SK-N-MC (cell line): ENCODE data around the gene MATCAP1.

Experiments
- DNase-seq: peaks from one replicate; pipeline ENCODE4 v3.0.0-alpha.2; 2011; ENCODE audit warnings: low read depth, low spot score
- H3K27ac ChIP-seq: fragments of 200-600 bp; sonication (generic); 2 replicates; pipeline ENCODE4 v1.5.1; 2016; ENCODE audit warnings: mixed run types
- H3K36me3 ChIP-seq: fragments of 200-600 bp; sonication (generic); 2 replicates; pipeline ENCODE4 v1.6.1; 2017; ENCODE audit warnings: antibody characterized with exemption, low read length, mixed read lengths; ENCODE audit not compliant: insufficient read depth
- H3K4me3 ChIP-seq: fragments of 200-600 bp; sonication (generic); 2 replicates; pipeline ENCODE4 v1.5.1; 2016
- H3K9ac ChIP-seq: fragments of 200-600 bp; sonication (generic); 2 replicates; pipeline ENCODE4 v1.8.0; 2017; ENCODE audit warnings: mixed run types, mixed read lengths; ENCODE audit not compliant: insufficient read length
- H3K9me3 ChIP-seq: fragments of 200-600 bp; sonication (generic); 2 replicates; pipeline ENCODE4 v1.6.1; 2017; ENCODE audit warnings: low read depth, mild to moderate bottlenecking, antibody characterized with exemption, low read length, moderate library complexity, mixed read lengths
- EZH2 ChIP-seq: fragments of 200-600 bp; sonication (generic); IDR thresholded peaks from one replicate; pipeline ENCODE4 v1.6.1; 2017; ENCODE audit warnings: antibody characterized with exemption
- FOXP2 ChIP-seq: optimal IDR thresholded peaks from 2 replicates; pipeline ENCODE3; 2011; ENCODE audit warnings: mild to moderate bottlenecking, moderate library complexity; ENCODE audit not compliant: insufficient read depth; ENCODE audit errors: extremely low read length, control extremely low read depth
- POLR2AphosphoS5 ChIP-seq: IDR thresholded peaks from 2 replicates; pipeline ENCODE4 v1.6.1; 2012; ENCODE audit warnings: mild to moderate bottlenecking, low read depth, low read length, borderline replicate concordance

MATCAP1 gene

GRCh38 chr16:67226295-67226803, 42.6 kb upstream of the MATCAP1 start:
- H3K27ac ChIP-seq, result no peak overlapping the region
- no peaks in the 10 kb centered on the region for H3K9me3 ChIP-seq
- no peaks in the 10 kb centered on the region; the same call in 1 of the 2 replicates for H3K36me3 ChIP-seq
- H3K9ac ChIP-seq, result peak overlapping the region; percentile 53
- TF ChIP-seq FOXP2 (no peak), POLR2AphosphoS5 (no peak), EZH2 (no peak)
- peak overlapping the region; percentile 88 for H3K4me3 ChIP-seq
- DNase-seq, result no peak

- Histone ChIP-seq H3K36me3 (no peaks in the 10 kb centered on the region; the same call in 1 of the 2 replicates), H3K4me3 (no peak overlapping the region), H3K27ac (no peak overlapping the region), H3K9me3 (no peaks in the 10 kb centered on the region), H3K9ac (no peak overlapping the region)
- TF ChIP-seq EZH2 (no peak), FOXP2 (no peak), POLR2AphosphoS5 (no peak)
- DNase-seq, result no peak
These were observed 40.2 kb upstream of the MATCAP1 start for GRCh38 chr16:67223992-67224391.

- Histone ChIP-seq H3K9ac (no peak overlapping the region), H3K4me3 (no peak overlapping the region), H3K27ac (no peak overlapping the region), H3K9me3 (no peaks in the 10 kb centered on the region), H3K36me3 (no peaks in the 10 kb centered on the region)
- TF ChIP-seq EZH2 (no peak), POLR2AphosphoS5 (no peak), FOXP2 (no peak)
- DNase-seq, result no peak
These were observed 33.1 kb upstream of the MATCAP1 start for GRCh38 chr16:67216612-67217490.

DNA sequence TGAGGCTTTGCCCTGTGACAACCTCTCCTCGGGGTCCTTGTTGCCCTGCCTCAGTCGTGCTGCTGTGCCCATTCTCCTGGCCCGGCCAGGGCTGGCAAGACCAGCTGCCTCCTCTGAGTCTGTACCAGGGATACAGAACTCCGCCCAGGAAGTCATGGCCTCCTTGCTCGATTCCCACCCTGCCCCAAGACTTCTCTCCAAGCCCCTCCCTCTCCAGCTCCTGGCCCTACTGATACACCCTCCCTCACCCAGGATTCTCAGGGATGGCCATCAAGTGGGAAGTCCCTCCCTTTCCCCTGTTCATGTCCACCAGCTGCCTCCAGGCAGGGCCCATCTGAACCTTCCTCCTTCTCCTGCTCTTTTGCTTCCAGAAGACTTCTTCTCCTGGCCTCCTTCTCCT, 31.9 kb upstream of the MATCAP1 start:
- DNase-seq, result no peak
- TF ChIP-seq FOXP2, result no peak
- TF ChIP-seq POLR2AphosphoS5, result no peak
- TF ChIP-seq EZH2, result no peak
- Histone ChIP-seq H3K9me3 (no peaks in the 10 kb centered on the region), H3K9ac (no peak overlapping the region), H3K4me3 (no peak overlapping the region), H3K36me3 (no peaks in the 10 kb centered on the region), H3K27ac (no peak overlapping the region)

DNA sequence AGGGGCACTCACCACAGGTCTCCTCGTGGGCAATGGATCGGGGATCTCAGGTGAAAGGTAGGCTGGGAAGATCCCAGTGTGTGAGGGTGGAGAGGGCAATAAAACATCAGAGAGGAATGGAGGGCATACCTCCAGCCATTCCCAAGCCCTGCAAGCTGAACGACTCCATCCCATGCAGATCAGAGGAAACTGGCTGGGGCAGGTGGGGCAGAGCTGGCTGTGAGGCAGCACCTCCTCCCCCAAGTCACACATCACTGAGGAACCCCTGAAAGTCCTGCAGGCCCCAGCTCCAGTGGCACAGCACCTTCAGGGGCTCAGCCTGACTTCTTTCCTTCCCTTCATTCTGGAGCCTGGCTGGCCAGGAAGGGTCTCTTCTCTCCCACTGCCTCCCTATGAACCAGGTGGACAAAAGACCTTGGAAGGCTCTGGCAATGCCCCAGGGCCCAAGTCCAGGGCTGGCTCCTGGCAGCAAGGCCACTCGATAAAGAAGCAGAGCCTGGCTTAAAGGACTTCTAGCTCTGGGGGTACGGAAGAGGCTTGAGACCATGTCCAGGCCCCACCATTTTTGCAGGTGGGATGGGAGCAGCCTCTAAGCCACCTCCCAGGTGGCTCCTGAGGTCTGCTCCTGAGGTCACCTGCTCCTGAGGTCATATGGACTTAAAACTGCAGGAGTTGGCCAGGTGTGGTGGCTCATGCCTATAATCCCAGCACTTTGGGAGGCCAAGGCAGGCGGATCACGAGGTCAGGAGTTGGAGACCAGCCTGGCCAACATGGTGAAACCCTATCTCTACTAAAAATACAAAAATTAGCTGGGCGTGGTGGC, 29.6 kb upstream of the MATCAP1 start:
- Histone ChIP-seq H3K4me3 (no peak overlapping the region), H3K36me3 (no peaks in the 10 kb centered on the region), H3K9ac (no peak overlapping the region), H3K9me3 (no peaks in the 10 kb centered on the region), H3K27ac (no peak overlapping the region)
- no peak for DNase-seq
- TF ChIP-seq EZH2 (no peak), POLR2AphosphoS5 (no peak), FOXP2 (no peak)

GRCh38 chr16:67212766-67213165, 29.0 kb upstream of the MATCAP1 start:
- Histone ChIP-seq H3K4me3 (no peak overlapping the region), H3K9me3 (no peaks in the 10 kb centered on the region), H3K36me3 (no peaks in the 10 kb centered on the region), H3K27ac (no peak overlapping the region), H3K9ac (no peak overlapping the region)
- TF ChIP-seq FOXP2 (no peak), EZH2 (no peak), POLR2AphosphoS5 (no peak)
- DNase-seq, result no peak

- DNase-seq, result no peak
- Histone ChIP-seq H3K4me3 (no peak overlapping the region), H3K9ac (no peak overlapping the region), H3K27ac (no peak overlapping the region), H3K9me3 (no peaks in the 10 kb centered on the region), H3K36me3 (no peaks in the 10 kb centered on the region)
- TF ChIP-seq POLR2AphosphoS5, result no peak
- TF ChIP-seq EZH2, result no peak
These were observed 27.9 kb upstream of the MATCAP1 start for GRCh38 chr16:67211674-67212073.
